Activated T-cell treated with anti-CD3 and anti-CD28 coated beads, Interleukin-2, amount 50 U/mL, for 24 hours (primary cell): ENCODE measurements around the gene MMP17.

Experiments used
- DNase-seq: peaks from one replicate; pipeline ENCODE4 v3.0.0-alpha.2; 2020
- H3K27ac Mint-ChIP-seq: 2 replicates; pipeline ENCODE4 v1.8.0; 2020; ENCODE audit warnings: mild to moderate bottlenecking, mixed read lengths
- H3K27me3 Mint-ChIP-seq: 2 replicates; pipeline ENCODE4 v1.8.0; 2020; ENCODE audit warnings: mixed read lengths
- H3K36me3 Mint-ChIP-seq: 2 replicates; pipeline ENCODE4 v1.8.0; 2020; ENCODE audit warnings: low read depth, mixed read lengths
- H3K4me1 Mint-ChIP-seq: 2 replicates; pipeline ENCODE4 v1.8.0; 2020; ENCODE audit warnings: low read depth, mixed read lengths
- H3K4me3 Mint-ChIP-seq: 2 replicates; pipeline ENCODE4 v1.8.0; 2020; ENCODE audit warnings: mild to moderate bottlenecking, moderate library complexity, mixed read lengths
- H3K9me3 Mint-ChIP-seq: 2 replicates; pipeline ENCODE4 v1.8.0; 2020; ENCODE audit warnings: mixed read lengths

The MMP17 gene

GRCh38 chr12:131844656-131845055 lies 16.5 kb downstream of the MMP17 start:
- Mint-ChIP-seq H3K36me3 (no peaks in the 10 kb centered on the region), H3K4me1 (no peaks in the 10 kb centered on the region), H3K4me3 (no peak overlapping the region), H3K9me3 (no peaks in the 10 kb centered on the region), H3K27me3 (no peaks in the 10 kb centered on the region), H3K27ac (no peak overlapping the region)
- no peak for DNase-seq

DNA sequence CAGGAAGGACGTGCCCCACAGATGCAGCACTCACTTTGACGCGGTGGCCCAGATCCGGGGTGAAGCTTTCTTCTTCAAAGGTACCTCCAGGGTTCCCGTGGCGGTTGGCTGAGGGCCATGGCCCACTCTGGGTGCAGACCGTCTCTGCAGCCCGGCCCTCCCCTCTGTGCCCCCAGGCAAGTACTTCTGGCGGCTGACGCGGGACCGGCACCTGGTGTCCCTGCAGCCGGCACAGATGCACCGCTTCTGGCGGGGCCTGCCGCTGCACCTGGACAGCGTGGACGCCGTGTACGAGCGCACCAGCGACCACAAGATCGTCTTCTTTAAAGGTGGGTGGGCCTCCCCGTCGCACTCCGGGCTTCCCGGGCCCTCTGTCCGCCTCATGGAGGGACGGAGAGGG lies 16.9 kb downstream of the MMP17 start:
- no peak overlapping the region for H3K27ac Mint-ChIP-seq
- H3K4me3 Mint-ChIP-seq, result no peak overlapping the region
- no peaks in the 10 kb centered on the region for H3K36me3 Mint-ChIP-seq
- no peak for DNase-seq
- no peaks in the 10 kb centered on the region for H3K4me1 Mint-ChIP-seq
- no peaks in the 10 kb centered on the region for H3K27me3 Mint-ChIP-seq
- no peaks in the 10 kb centered on the region for H3K9me3 Mint-ChIP-seq

DNA sequence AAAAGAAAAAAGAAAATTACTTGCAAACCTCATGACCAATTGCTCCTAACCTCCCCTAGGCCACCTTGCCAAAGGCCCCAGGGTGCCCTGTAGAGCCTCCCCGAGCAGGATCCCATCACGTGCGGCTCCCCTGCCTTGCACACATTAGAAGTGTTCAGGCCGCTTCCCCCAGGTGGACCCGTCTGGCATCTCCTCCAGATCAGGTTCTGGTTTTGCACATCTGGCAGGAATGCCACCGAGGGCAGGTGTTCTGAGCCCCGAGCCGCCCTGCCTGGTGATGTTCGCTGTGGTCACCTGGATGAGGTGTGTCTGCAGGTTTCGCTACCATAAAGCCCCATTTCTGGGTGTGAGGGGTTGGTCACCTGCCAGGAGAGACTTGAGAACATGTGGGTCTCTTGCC lies 19.3 kb downstream of the MMP17 start:
- H3K9me3 Mint-ChIP-seq, result no peaks in the 10 kb centered on the region
- H3K27ac Mint-ChIP-seq, result no peak overlapping the region
- no peak for DNase-seq

DNA sequence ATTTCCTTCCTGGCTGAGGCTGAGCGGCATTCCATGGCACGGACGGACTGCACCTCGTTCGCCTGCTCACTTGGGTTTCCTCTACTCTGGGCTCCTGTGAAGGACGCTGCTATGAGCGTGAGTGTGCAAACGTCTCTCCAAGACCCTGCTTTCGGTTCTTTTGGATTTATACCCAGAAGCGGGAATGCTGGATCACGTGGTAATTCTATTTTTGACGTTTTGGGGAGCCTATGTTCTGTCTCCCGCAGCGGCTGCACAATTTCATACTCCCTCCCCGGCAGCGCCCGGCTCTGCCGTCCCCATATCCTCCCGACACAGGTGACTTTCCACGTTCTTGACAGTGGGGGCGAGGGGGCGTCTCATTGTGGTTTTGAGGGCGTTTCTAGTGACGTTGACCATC lies 20.6 kb downstream of the MMP17 start:
- Mint-ChIP-seq H3K4me1 (peaks cover 2% of the 10 kb centered on the region), H3K4me3 (no peak overlapping the region), H3K9me3 (no peaks in the 10 kb centered on the region), H3K27ac (no peak overlapping the region), H3K27me3 (peaks cover 3% of the 10 kb centered on the region), H3K36me3 (no peaks in the 10 kb centered on the region)
- DNase-seq, result no peak

More for the DNA sequence above, 19.3 kb downstream of the MMP17 start:
- H3K4me3 Mint-ChIP-seq, result no peak overlapping the region
- no peaks in the 10 kb centered on the region for H3K36me3 Mint-ChIP-seq
- H3K27me3 Mint-ChIP-seq, result no peaks in the 10 kb centered on the region
- no peaks in the 10 kb centered on the region for H3K4me1 Mint-ChIP-seq

GRCh38 chr12:131849700-131850553 lies 21.7 kb downstream of the MMP17 start:
- Mint-ChIP-seq H3K27me3 (peaks cover 3% of the 10 kb centered on the region), H3K4me1 (peaks cover 2% of the 10 kb centered on the region), H3K36me3 (no peaks in the 10 kb centered on the region), H3K27ac (no peak overlapping the region), H3K4me3 (no peak overlapping the region), H3K9me3 (no peaks in the 10 kb centered on the region)
- no peak for DNase-seq

- no peak overlapping the region for H3K4me3 Mint-ChIP-seq
- H3K4me1 Mint-ChIP-seq, result peaks cover 2% of the 10 kb centered on the region
- no peaks in the 10 kb centered on the region for H3K36me3 Mint-ChIP-seq
- no peak for DNase-seq
- H3K27ac Mint-ChIP-seq, result no peak overlapping the region
- no peaks in the 10 kb centered on the region for H3K9me3 Mint-ChIP-seq
- peaks cover 3% of the 10 kb centered on the region for H3K27me3 Mint-ChIP-seq
Measured at GRCh38 chr12:131850856-131851559, 22.8 kb downstream of the MMP17 start.

DNA sequence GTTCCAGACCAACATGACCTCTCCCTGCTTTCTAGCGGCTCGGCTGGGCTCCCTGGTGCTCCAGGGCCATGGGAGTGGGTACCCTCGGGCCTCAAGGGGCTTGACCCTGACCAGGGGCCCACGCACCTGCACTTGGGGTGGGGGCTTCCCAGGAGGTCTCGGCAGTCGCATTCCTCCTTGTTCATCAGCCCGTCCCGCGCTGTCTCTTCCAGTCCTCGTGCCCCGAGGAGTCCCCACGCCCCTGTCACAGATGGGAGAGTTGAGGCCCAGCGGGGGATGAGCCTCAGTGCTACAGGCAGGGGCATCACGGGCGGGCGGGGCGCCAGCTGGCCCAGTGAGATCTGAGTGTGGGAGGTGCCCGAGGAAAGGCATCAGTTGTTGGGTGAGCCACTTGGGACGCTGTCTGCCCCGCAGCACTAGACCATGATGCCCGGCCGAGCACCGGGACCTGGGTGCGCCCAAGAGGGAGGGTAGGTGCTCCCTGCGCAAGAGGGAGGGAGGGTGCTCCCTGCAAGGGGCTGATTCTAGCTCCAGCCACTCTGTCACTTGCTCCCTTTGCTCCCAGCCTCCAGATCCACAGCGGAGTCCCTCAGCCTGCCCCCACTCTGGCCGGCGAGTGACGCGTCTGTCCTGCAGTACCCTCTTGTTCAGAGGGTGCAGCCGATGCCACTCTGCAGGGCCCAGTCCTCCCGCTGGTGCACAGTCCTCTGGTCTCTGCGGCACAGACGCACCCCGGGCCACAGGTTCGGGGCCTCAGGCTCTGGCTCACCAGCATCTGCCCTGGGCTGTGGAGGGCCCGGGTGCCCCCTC lies 23.8 kb downstream of the MMP17 start:
- peaks cover 2% of the 10 kb centered on the region for H3K4me1 Mint-ChIP-seq
- no peak for DNase-seq
- no peak overlapping the region for H3K27ac Mint-ChIP-seq
- H3K9me3 Mint-ChIP-seq, result no peaks in the 10 kb centered on the region
- peaks cover 3% of the 10 kb centered on the region for H3K27me3 Mint-ChIP-seq
- no peaks in the 10 kb centered on the region for H3K36me3 Mint-ChIP-seq
- no peak overlapping the region for H3K4me3 Mint-ChIP-seq

DNA sequence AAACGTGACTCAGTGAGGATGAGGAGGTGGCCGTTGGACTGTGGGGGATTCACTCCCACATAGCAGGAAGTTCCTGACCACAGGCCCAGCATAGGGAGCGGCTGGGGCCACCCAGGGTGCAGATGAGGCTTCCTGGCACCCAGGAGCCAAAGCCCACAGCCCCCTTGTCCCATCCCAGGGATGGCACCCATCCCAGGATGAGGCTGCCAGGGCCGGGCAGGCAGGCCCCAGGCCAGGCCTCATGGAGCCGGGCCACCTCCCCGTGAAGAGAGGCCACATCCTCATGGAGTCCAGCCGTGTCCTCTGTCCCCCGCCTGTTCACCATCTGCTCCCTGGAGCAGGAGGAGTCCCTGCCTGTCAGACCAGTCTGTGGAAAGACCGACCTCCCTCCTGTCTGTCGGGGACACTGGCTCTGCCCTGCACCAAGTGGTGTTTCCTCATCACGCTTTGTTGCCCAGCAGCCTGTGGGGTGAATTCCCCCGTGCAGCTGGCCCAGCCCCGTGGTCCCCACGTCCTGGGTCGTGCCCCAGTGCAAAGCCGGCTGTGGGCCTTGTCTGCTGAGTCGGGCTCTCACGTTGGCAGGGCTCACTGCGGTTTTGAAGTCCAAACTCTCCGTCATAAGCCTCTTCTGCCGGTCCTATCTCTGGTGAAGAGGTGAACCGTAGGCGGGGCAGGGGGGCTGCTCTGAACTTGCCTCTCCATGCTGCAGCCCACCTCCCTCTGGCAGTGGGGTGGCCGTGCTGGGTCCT lies 24.5 kb downstream of the MMP17 start:
- H3K27ac Mint-ChIP-seq, result no peak overlapping the region
- peaks cover 2% of the 10 kb centered on the region for H3K4me1 Mint-ChIP-seq
- no peak overlapping the region for H3K4me3 Mint-ChIP-seq
- peaks cover 3% of the 10 kb centered on the region for H3K27me3 Mint-ChIP-seq
- H3K9me3 Mint-ChIP-seq, result no peaks in the 10 kb centered on the region
- DNase-seq, result no peak
- H3K36me3 Mint-ChIP-seq, result no peaks in the 10 kb centered on the region

DNA sequence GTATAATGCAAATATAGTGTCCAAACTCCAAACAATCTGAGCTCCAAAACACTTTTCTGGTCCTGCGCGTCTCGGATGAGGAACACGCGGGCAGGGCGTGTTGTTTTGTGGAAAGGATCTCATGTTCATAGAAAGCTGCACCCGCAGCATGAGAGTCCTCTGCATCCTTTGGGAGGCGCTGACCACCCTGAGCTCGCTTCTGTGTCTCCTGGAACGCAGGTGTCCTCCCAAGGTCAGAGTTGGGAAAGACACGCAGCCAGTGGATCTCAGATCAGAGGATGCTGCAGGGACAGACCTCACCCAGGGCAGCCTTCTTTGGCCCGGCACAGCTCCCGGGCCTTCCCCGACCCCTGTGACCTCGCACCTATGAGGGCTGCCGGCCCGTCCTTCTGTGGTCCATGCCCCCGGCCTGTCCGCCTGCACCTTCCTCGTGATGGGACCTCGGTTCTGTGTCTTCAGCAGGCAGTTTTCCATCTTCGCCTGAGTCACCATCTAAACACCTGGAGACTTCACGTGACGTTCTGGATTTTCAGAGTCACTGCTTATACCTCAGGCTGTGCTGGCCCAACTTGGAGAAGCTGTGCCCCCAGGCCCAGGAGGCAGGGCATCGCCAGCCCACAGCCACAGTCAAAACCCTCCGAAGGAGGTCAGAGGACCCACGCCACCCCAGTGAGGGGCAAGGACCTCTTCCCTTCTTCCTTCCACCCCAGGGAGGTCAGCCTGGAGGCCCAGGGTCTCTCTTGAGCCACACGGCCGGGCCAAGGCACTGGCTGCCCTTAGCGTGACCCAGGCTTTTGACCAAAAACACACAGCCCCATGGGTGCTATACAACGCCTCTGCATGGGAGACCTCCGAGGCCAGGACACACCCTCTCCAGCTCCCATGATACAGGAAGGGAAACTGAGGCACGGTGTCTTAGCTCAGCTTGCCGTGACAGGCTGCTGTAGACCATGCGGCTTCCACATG lies 25.9 kb downstream of the MMP17 start:
- Mint-ChIP-seq H3K36me3 (no peaks in the 10 kb centered on the region), H3K27ac (no peak overlapping the region), H3K9me3 (no peaks in the 10 kb centered on the region), H3K4me3 (no peak overlapping the region), H3K27me3 (peaks cover 3% of the 10 kb centered on the region), H3K4me1 (peaks cover 2% of the 10 kb centered on the region)
- DNase-seq, result no peak

GRCh38 chr12:131854861-131855476 lies 26.8 kb downstream of the MMP17 start:
- no peak for DNase-seq
- Mint-ChIP-seq H3K27me3 (peaks cover 3% of the 10 kb centered on the region), H3K4me1 (peaks cover 2% of the 10 kb centered on the region), H3K27ac (no peak overlapping the region), H3K4me3 (no peak overlapping the region), H3K36me3 (no peaks in the 10 kb centered on the region), H3K9me3 (no peaks in the 10 kb centered on the region)

DNA sequence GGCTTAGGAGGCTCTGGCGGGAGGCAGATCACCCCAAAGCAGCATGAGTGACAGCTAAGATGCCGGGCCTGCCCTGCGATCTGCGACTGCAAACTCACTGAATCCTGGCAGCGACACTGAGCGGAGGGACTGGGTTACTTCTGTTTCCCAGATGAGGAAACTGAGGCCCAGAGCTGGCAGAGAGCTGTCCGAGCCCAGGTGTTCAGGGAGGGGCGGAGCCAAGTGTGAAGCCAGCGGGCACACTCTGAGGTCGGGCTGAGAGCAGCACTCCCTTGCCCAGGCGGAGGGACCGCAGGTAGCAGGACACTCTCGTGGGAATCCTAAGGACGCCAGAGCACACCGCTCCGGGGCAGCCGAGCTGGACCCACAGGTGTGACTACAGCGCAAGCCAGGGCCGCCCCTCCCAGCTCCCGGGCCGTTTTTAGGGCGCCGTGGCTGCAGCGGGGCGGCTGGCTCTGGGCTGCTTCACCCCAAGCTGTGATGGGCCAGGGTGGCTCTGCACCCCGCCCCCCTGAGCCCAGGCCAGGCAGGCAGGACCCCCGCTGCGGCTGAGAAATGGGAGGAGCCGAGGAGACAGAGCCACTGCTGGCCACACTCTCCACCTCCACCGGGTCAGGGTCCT lies 27.4 kb downstream of the MMP17 start:
- H3K9me3 Mint-ChIP-seq, result no peaks in the 10 kb centered on the region
- no peak overlapping the region for H3K4me3 Mint-ChIP-seq
- H3K27ac Mint-ChIP-seq, result no peak overlapping the region
- DNase-seq, result no peak
- H3K4me1 Mint-ChIP-seq, result peaks cover 4% of the 10 kb centered on the region
- no peaks in the 10 kb centered on the region for H3K36me3 Mint-ChIP-seq
- H3K27me3 Mint-ChIP-seq, result peaks cover 3% of the 10 kb centered on the region

DNA sequence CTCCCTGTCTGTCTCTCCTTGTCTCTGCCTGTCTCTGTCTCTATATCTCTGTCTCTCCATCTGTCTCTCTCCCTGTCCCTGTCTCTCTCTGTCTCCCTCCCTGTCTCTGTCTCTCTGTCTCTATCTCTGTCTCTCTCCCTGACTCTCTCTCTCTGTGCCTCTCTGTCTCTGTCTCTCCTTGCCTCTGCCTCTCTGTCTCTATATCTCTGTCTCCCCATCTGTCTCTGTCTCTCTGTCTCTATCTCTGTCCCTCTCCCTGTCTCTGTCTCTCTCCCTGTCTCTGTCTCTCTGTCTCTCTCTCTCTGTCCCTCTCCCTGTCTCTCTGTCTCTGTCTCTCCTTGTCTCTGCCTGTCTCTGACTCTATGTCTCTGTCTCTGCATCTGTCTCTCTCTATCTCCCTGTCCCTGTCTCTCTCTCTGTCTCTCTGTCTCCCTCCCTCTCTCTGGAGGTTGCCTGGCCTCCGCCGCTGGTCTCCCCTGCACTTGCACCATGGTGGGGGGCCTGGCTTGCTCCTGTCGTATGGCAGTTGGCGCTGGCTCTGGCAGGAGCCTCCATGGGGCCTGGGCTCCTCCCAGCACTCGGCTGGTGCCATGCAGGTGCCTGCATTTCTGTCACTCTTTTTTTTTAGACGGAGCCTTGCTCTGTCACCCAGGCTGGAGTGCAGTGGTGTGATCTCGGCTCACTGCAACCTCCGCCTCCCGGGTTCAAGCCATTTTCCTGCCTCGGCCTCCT lies 28.3 kb downstream of the MMP17 start:
- no peaks in the 10 kb centered on the region for H3K9me3 Mint-ChIP-seq
- no peaks in the 10 kb centered on the region for H3K36me3 Mint-ChIP-seq
- H3K4me1 Mint-ChIP-seq, result peaks cover 4% of the 10 kb centered on the region
- H3K27me3 Mint-ChIP-seq, result peaks cover 3% of the 10 kb centered on the region
- no peak overlapping the region for H3K4me3 Mint-ChIP-seq
- DNase-seq, result no peak
- no peak overlapping the region for H3K27ac Mint-ChIP-seq
